ENCODE results near the gene F2RL2.
"Not testable (repeated sequence)": the region's sequence is repeated elsewhere in the genome, so short reads cannot be mapped to it uniquely, and the experiment has no call there.

Gene F2RL2

DNA sequence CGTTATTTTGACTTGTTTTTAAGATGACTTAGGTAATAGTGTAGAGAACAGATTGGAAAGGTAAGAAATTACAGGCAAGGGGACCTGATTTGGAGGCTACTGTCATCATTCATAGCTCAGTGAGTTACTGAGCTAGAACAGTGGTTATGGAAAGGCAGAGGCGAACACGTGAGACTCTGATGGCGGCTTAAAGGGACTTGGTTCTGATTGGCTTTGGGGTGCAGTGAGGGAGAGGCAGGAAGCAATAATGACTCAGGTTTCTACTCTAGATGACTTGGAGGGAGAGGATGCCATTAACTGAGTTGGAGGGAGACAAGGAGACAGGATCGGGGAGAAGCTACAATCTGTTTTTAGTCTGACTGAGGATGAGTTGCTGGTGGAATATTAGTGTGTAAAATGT lies 3.0 kb downstream of the F2RL2 start:
- no peak for DNase-seq

DNA sequence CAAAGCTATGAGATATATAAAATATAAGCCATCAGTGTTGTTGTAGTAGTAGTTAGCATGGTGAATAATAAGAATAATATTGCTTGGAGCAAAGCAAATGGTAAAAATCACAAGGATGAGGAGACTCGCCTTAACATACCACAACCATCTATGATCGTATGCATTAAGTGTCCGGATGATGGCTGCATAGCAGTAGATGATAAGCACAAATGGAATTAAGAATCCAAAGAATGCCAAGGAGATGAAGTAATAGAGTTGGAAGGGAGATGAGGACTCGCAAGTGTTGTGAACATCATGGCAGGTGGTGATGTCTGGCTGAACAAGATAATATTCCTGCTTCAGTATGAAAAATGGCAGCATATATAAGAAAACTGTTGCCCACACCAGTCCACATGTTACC lies 5.5 kb downstream of the F2RL2 start:
- no peak for DNase-seq

DNA sequence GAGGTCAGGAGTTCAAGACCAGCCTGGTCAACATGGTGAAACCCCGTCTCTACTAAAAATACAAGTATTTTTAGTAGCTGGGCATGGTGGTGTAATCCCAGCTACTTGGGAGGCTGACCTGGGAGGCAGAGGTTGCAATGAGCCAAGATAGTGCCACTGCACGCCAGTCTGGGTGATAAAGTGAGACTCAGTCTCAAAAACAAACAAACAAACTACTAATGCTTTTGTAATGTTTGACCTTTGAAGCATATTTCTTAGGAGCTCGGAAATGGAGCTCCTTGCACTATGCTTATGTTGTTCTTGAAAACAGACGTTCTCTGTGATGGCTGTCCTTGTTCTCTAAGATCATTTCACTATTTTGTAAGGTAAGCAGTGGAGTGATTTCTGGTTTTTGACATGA lies 6.0 kb downstream of the F2RL2 start:
- DNase-seq: no peak

DNA sequence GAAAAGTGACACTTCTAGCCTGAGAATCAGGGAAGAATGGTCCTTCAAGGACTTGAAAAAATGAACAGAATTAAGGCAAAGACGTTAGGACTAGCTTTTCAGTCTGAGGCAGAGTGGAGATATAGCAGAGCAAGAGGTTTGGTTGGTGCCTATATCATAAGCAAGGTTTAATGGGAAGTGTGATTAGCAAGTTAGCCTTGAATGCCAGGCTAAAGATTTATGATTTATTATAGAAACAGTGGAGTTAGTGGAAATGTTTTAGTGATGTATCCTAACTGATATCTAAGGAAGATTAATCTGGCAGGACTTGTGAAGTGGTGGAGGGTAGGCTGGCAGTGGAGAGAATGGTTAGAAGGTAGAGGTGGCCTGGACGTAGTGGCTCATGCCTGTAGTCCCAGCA lies 7.0 kb downstream of the F2RL2 start:
- no peak for DNase-seq

DNA sequence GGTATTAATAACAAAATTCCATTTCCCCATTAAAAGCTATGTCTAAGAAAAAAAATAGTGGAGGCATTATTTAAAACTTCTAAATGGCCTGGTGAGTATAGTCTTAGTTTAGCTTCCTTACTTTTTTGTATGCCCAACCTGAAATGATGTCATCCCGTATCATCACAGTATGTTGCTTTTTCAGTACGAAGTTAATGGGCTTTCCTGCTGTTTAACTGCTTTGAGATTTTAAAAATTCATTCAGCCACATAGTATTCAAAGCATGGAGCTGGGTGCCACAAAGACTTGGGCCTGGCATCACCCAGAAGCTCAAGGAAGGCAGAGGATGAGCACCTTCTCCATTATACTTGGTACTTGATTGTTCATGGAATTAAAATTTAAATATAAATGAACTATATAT lies 7.4 kb downstream of the F2RL2 start:
- DNase-seq: no peak

DNA sequence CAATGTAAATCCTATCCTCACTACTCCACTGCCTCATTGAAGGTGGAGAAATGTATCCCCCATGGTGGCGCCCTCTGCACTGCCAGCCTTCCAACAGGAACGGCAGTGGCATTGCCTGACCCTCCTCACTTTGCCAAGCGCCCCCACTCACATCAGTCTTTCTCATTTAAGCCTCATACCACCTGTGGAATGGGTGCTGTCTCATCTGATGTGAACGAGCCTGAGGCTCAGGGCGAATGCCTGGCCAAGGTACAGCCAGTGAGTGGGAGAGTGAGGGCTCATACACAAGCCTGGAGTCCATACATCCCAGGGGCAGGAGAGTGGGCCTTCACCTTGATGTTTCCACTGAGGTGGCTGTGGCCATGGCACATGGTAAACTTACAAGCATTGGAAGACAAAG lies 10.3 kb downstream of the F2RL2 start:
- DNase-seq: no peak

DNA sequence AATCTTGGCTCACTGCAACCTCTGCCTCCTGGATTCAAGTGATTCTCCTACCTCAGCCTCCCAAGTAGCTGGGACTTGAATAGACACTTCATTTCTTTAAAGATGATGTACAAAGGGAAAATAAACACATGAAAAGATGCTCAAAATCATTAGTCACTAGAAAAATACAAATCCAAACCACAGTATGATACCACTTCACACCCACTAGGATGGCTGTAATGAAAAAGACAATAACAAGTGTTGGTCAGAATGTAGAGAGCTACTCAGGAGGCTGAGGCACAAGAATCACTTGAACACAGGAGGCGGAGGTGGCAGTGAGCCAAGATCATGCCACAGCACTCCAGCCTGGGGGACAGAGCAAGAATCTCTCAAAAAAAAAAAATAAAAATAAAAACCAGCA lies 13.0 kb downstream of the F2RL2 start:
- no peak for DNase-seq

DNA sequence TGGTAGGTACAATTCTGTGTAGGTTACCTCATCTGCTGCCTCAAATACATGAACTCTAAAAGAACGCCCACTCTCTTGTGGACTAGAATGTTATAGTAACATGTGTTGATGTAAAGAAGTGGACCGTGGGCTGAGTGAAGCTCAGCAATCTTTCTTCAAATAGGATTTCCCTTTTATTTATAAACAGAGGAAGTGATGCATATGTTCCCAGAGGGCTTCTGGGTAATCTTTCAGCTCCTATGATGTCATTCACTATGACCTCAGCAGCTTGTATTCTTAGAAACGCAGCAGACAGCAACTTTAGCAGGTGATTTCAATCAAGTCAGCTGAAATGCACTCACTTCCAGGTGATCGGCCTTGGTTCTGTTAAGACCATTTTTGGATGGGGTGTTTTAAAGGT lies 14.4 kb downstream of the F2RL2 start:
- no peak for DNase-seq

DNA sequence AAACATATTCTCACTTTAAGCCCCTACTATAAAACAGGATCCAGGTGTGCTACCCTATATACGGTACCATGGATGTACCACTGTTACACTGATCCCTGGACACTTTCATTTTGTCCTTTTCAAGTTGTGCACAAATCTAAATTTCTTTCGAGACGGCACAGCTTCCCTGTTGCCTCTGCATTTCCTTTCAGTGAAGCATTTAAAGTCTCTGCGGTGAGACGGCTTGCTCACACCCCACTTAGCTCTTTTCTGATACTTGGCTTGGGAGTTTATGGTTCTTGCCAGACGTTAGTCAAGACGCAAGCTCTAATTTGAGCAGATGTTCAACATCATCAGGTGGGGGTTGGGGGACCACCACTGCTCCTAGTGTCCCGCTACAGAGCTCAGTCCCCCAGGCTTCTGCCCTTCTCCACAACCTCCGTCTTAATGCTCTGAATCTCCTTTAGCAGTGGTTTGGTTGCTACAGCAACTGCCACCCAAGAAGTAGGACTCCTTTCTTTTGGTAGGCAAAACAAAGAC lies 15.8 kb downstream of the F2RL2 start:
- no peak for DNase-seq

DNA sequence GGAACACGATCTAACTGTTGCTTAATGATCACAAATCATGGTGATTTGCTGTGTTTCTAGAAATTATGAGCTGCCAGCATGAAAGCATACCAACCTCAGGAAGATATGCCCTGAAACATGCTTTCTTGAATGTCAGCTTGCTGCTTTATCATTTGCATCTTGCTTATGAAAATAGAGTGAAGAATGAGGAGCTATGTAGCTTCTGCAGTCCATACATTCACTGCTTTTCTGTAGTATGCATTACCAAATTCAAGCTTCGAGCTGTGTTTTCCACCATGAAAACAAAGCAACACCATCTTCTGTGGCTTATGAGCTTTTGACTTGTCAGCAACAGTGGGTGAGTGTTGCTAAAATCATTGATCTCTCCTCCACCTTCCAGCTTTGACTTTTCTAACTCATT lies 16.5 kb downstream of the F2RL2 start:
- DNase-seq: no peak

DNA sequence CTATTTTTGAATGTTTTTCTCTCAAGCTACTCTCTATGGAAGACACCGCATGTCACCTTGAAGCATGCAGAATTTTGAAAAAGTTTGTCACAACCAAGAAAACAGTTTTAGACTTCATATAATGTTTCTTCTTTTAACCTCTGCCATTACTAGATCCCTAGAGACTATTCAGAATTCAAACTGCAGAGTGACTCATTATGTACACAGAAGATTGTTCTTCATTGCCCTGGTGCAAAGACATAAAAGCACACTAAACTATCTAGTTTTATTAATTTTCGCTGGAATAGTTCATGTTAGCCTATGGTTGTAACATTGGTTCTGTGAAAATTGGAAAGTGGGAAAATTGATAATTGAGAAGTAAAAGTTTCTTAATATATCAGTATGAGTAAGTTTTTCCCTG lies 18.4 kb downstream of the F2RL2 start:
- DNase-seq: no peak

DNA sequence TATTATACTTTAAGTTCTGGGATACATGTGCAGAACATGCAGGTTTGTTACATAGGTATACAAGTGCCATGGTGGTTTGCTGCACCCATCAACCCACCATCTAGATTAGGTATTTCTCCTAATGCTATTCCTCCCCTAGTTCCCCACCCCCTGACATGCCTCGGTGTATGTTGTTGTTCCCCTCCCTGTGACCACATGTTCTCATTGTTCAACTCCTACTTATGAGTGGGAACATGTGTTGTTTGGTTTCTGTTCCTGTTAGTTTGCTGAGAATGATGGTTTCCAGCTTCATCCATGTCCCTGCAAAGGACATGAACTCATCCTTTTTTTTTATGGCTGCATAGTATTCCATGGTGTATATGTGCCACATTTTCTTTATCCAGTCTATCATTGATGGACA lies 19.2 kb downstream of the F2RL2 start:
- DNase-seq: not testable (repeated sequence)

DNA sequence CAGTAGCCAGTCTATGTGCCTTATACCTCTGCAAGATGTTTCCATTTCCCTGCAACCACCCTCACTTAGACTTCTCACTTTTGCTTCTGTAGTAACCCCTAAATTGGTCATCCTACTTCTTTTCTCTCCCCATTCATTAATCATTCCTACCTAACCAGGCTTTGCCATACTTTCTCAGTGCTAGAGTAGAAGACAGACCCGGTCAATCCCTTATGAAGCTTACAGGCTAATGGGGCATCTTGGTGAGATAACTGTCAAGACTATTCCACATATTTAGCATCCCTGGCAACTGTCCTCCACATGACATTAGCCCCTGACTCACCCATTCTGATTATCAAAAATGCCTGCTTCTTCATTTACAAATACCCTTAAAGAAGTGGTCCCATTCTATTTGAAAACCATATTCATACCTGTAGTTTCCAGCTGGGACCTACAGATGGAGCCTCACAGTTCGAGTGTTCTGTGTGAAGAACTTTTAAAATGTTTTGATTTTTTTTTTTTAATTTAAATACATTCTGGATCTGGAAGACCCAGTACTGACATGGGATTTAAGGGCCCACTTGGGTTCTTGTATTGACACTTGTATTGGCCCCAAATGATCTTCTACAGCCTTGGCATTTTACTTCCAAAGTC lies 21.0 kb downstream of the F2RL2 start:
- DNase-seq: no peak

DNA sequence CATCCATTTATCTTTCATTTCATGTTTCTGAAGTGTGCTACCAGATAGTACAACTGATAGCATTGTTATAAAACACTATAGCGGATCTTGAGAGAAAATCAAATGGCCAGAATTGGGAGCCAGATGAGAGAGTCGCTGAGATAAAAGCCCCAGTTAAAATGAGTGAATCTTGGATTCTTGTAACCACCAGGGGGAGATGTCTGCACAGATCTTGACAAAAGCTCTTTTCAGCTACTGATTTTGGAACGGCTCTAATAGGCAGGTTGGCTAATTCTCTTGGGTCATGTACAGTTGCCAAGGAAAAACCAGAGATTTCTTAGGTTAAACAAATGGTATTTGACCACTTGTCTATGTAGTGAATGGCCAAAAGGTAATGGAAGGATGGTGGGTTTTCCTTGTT lies 21.7 kb downstream of the F2RL2 start:
- no peak for DNase-seq

DNA sequence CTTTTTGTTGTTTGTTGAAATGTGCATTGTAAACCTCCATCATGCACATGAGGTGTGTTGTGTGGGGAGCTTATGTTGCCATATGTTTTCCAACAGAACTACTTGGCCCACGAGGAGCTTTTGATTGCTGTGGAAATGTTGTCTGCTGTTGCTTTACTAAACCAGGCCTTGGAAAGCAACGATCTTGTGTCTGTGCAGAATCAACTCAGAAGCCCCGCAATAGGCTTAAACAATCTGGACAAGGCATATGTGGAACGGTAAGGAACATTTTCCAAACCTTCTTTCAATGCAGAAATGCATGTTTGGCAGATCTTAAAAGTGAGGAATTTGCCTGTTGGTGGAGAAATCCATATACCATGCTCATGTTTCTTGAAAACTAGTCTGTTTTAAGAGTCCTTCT lies 22.5 kb downstream of the F2RL2 start:
- no peak for DNase-seq

DNA sequence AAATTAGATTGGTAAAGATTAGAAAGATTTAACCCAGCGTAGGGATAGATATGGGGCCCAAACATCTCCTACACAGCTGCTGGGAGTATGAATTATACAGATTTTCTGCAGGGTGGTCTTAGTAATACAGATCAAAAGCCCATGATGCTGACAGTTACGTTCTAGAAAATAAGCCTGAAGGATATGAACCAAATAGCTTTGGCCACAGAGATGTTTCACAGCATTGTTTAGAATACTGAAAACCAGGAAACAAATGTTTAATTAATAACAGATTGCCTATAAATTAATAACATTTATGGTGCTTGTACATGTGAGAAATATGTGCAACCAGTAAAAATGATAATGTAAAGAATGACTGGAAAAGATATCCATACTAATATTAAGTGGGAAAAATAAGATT lies 24.7 kb downstream of the F2RL2 start:
- DNase-seq: no peak

DNA sequence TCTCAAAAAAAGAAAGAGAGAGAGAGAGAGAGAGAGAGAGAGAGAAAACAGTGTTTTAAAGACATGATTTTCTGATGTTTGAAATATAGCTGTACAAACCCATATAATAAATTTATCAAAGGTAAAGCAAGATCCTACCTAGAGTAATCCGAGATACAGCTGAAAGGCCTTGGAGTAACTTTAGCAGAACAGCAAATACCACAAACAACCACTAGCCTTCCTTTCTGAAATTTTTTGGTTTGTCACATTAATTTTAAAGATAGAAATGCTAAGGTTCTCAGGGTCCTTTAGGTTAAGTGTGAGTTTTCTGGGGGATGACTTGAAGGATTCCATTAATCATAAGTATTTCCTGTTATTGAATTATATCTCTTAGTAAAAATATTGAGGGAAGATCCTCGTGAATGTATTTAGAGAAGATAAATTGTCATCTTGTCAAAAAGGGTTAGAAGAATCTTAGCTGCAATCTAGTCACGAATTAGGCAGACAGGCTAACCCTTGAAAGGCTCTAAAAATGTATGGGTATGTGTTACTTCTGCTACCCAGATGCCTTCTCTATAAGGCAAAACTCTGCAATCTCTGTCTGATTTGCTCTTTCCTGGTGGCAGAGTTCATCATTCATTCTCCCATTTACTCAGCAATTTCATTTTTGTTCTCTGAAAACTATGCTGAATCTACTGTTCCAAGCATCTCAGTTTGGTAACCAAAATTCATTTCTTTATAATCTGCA lies 27.3 kb downstream of the F2RL2 start:
- DNase-seq: no peak

DNA sequence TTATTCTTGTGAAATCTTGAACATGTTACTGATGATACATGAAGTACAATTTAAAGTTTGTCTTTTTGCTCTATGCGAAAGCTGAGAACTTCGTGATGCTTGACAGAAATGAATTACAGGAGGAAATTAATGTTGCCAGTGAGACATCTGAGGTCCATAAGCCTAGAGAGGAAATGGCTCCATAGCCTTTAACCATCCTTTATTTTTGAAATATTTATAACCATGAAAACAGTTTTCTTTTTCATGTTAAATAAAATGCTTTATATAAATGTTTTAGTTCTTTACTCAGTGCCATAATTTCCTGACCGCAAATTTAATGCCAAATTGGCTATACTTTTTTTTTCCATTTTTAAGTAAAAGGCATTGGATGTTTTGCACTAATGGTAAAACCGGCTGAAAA lies 29.1 kb downstream of the F2RL2 start:
- DNase-seq: no peak

DNA sequence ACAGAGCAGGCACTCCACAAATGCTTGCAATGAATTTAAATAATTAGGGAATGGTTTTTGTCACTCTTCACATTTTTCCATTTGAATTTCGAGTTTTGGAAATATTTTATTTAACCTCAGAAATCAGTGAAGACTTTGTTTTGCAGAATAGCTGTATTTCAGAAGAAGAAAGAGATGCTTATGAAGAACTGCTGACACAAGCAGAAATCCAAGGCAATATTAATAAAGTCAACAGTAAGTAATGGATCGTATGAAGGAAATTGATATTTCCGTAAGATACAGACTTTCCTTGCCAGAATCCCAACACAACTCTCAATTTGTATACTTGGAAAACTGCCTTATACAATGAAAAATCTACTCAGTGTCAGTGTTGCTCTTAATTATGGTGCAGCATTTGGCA lies 30.5 kb downstream of the F2RL2 start:
- DNase-seq: no peak

DNA sequence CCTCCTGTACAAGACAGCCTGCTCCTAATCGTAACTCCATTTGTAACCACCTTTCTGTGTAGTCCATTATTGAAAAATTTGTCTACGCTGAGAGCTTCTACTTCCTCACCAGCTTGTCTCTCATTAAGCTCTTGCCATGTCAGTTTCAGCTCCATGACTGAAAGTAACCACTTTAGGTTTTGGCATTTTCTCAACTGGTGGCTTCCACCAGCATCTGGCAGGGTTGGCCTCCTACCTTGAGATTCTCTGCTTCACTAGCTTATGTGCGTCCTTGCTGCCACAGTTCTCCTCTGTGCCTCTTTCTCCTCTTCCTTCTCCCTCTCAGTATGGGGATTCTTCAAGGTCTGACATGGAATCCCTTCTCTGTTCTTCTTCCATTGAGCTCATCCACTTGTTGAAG lies 31.8 kb downstream of the F2RL2 start:
- DNase-seq: no peak

DNA sequence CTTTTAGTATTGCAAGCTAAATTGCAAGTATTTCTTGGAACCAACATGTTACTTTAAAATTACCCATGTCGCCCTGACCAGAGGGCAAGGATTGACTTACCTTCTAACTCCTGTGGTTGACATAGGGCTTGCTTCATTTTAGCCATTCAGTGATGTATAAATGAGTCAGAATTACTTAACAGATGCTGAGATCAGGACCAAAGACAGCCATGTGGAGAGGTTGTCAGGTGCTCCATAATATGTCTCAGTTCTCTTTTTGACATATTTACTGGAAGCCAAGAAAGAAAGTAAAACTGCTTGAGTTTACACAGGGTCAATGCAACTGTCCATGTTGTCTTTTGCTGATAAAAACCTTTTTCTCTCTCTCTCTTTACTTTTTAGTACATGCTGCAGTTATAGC lies 33.2 kb downstream of the F2RL2 start:
- DNase-seq: no peak

DNA sequence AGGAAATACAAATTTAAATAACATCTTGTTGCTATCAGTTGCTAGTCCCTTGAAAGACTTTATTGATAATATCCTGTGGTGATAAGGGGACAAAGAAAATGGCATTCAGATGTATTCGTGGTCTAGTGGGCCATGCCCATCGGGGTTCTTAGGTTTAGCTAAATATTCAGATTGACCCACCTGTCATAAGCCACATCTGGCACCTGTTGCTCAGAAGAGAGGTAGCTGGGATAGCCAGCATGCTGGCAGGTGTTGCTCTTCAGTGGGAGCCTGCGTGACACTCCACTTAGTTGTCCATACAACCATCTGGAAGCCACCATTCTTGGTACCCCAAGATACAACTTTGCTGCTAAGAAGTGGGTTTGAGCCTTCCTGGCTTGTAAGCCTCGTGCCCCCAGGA lies 36.7 kb downstream of the F2RL2 start:
- DNase-seq: no peak

DNA sequence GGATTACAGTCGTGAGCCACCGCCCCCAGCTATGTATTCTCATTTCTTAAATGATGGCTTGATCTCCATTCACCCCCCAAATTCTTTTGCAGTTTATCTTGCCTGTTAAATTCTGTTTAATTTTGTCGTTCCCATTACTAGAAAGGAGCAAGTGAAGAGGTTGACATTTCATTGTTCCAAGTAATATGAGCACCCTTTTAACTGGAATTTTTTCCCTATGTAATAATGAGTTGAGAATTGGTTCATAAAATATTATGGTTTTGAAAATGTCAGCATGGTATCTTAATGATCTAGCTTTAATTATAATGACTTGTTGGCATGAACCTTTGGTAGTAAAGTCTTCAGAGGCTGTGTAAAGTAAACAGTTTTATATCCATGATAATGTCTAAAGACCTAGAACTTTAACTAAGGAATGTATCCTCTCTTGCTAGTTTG lies 37.4 kb downstream of the F2RL2 start:
- DNase-seq: no peak

DNA sequence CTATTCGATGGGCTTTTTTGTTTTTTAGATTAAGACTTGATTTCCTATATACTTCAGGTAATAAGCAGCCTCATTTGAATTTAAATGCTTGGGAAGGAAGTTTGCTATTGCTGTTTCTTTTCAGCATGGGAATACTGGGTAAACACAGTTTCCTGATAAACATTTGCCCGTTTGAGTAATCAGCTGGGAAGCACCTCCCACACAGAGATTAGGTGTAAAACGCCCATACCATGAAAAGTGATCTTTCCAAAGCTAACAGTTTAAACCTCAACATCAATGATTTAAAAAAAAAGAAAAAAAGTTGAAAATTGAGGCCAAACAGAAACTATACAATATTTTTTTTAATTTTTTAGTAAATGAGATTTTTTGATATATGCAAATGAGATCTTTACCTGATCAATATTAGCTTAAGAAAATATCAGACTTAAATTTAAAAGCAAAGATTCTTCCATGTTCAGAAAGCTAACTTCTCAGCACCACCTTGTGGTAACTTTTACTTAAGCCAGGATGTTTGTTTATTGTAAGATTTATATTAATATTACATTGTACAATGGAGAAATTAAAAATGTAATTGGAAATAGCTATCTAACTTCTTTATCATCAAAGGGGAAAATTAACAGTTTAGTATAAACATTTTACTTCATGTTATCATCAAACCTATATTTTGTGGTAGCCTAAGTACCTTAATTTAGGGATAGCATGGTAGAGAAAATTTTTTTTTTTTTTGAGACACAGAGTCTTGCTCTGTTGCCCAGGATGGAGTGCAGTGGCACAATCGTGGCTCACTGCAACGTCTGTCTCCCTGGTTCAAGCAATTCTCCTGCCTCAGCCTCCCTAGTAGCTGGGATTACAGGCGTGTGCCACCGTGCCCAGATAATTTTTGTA lies 39.8 kb downstream of the F2RL2 start:
- DNase-seq: no peak

Measured in GOT3 (cell line).